Stimulated activated CD4-positive, alpha-beta T cell treated with anti-CD3 and anti-CD28 coated beads, TNF-alpha, amount 100 ng/mL, for 4 hours (primary cell): ENCODE measurements around the gene PTBP3.
"Not testable (repeated sequence)": the region's sequence is repeated elsewhere in the genome, so short reads cannot be mapped to it uniquely, and the experiment has no call there.

ENCODE experiments used
- DNase-seq, 3 experiments: peaks; one replicate each; pipeline ENCODE4 v3.0.0-alpha.2; 2020; ENCODE audit warnings: low read depth in 3 of 3

The PTBP3 gene

GRCh38 chr9:112271466-112272098 lies 61.8 kb downstream of the PTBP3 start:
- DNase-seq, result no peak

GRCh38 chr9:112268413-112268812 lies 65.0 kb downstream of the PTBP3 start:
- DNase-seq, result no peak

DNA sequence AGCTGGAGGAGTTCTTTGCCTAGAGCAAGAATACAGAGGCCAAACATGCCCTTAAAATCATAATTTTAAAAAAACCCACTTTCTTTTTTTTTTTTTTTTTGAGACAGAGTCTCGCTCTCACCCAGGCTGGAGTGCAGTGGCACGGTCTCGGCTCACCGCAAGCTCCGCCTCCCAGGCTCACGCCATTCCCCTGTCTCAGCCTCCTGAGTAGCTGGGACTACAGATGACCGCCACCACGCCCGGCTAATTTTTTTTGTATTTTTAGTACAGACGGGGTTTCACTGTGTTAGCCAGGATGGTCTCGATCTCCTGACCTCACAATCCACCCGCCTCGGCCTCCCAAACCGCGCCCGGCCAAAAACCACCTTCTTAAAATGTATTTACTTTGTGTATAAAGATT lies 66.3 kb downstream of the PTBP3 start:
- not testable (repeated sequence) for DNase-seq

DNA sequence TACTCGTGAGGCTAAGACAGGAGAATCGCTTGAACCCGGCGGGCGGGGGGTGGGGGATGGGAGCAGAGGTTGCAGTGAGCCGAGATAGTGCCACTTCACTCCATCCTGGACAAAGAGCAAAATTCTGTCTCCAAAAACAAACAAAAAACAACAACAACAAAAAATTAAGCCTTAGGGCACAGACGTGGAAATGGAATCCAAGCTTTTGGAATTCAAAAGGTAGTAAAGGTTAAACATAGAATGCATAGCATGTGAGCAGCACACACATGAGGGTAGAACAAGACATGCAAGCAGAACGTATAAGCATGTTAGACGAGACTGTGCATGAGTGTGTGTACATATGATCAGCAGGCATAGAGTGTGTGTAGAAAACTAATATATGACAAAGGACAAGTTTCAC lies 68.0 kb downstream of the PTBP3 start:
- no peak for DNase-seq

GRCh38 chr9:112262577-112262976 lies 70.8 kb downstream of the PTBP3 start:
- no peak for DNase-seq

GRCh38 chr9:112261133-112261532 lies 72.3 kb downstream of the PTBP3 start:
- DNase-seq, result no peak

DNA sequence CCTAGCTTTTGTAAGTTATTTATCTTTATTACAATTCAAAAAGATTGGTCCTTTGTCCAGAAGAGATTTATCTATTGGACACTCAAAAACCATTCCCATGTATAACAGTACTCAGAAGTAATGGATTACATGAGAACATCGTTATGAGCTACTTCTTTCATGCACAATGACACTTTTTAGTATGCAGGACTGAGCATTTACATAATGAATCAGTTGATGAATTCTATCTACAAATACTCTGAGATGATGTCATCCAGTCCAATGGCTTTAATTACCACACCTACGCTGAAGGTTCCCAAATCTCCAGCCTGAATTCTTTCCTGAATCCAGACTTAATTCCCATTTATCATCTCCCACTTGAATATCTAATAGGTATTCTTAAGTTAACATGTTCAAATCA lies 75.3 kb downstream of the PTBP3 start:
- no peak for DNase-seq

DNA sequence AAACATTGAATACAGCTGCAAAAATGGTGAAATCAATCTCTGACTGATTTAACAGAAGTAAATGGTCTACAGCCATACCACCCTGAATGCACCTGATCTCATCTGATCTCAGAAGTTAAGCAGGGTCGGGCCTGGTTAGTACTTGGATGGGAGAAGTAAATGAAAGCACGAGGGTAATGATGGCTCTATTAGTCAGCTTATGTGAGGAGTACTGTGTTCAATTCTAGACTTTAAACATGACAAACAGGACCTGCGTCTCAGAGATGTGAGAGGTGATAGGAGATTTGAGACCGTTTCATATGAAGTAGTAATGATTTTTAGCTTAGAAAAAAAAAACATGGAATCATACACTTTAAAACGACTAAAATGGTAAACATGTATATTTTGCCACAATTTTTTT lies 81.2 kb downstream of the PTBP3 start:
- no peak for DNase-seq

- no peak for DNase-seq
Measured at GRCh38 chr9:112249277-112249676, 84.1 kb downstream of the PTBP3 start.

- DNase-seq, result no peak
Measured at GRCh38 chr9:112248722-112249121, 84.7 kb downstream of the PTBP3 start.

- DNase-seq, result no peak
Measured at GRCh38 chr9:112247090-112247489, 86.3 kb downstream of the PTBP3 start.

DNA sequence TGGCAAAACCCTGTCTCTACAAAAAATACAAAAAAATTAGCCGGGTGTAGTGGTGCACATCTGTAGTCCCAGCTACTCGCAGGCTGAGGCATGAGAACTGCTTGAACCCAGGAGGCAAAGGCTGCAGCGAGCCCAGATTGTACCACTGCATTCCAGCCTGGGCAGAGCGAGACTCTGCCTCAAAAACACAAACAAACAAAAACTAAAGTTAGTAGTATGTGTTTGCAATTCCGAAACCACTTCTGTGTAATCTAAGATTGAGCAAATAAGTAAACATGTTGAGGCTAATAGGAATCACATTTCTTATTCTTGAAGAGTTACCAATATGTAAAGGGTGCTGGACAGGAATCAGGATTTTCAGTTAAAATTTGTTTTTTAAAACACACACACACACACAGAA lies 88.3 kb downstream of the PTBP3 start:
- DNase-seq, result no peak

GRCh38 chr9:112242147-112242804 lies 91.1 kb downstream of the PTBP3 start:
- no peak for DNase-seq

DNA sequence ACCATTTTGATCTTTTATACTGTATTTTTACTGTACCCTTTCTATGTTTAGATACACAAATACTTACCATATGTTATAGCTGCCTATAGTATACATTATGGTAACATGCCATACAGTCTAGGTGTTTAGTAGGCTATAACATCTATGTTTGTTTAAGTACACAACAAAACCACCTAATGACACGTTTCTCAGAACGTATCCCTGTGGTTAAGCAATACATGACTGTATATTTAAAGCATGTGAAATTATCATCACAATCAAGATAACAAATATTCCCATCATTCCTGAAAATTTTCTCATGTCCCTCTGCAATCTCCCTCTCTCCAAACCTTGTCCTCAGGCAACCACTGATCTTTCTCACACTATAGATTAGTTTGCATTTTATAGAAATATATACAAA lies 91.9 kb downstream of the PTBP3 start:
- DNase-seq, result no peak

- DNase-seq, result no peak
Measured at GRCh38 chr9:112239708-112240107, 93.7 kb downstream of the PTBP3 start.

- DNase-seq, result no peak
Measured at GRCh38 chr9:112239284-112239683, 94.1 kb downstream of the PTBP3 start.

GRCh38 chr9:112234779-112235178 lies 98.6 kb downstream of the PTBP3 start:
- DNase-seq, result no peak

DNA sequence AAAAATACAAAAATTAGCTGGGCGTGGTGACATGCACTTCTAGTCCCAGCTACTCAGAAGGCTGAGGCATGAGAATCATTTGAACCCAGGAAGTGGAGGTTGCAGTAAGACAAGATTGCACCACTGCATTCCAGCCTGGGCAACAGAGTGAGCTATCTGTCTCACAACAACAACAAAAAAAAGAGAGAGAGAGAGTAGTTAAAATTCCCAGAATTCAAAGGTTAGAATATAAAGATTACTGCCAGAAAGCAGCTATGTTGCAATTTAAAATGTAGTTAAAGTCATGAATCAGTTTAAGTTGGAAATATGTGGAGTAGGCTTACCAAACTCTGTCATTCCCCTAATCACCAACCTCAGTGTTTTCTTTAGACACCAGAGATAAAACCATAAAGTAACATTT lies 99.7 kb downstream of the PTBP3 start:
- DNase-seq, result no peak

- no peak for DNase-seq
Measured at GRCh38 chr9:112232233-112232632, 101.2 kb downstream of the PTBP3 start.

DNA sequence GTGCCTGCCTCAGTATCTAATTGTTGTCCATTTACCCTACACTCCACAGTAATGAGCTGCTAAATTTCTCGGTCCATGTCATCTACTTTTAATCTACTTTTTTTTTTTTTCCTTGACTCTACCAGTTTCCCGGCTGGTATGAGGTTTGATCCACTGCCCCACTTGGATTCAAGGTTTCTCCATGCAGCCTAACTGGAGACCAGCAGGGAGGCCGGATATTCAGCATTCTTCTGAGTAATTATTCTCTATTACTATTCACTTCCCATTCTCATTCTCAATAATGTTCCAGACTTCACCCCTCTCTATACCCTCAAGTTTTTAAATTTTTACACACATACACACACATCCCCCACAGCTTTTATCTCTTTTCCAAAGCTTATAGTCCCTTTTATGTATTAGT lies 107.3 kb downstream of the PTBP3 start:
- DNase-seq, result no peak

GRCh38 chr9:112224401-112225289 lies 108.8 kb downstream of the PTBP3 start:
- DNase-seq, result no peak

DNA sequence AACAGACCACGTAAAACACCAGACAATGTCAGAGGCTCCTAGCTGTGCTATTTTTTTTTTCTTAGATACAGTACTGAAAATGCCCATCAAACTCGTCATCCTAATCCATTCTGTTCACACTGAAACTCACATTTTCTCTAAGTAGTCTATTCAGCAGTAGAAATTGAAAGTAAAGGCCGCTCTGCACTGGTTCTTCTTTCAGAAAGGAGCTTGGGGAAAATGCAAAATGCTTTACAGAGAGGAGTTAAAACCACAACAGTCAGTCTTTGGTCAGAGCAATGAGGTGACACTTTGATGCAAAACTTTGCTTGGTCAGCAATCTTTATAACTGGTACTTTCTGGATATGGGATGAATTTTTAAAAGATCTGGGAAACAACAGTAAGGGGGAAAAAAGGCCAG lies 114.5 kb downstream of the PTBP3 start:
- DNase-seq, result no peak

DNA sequence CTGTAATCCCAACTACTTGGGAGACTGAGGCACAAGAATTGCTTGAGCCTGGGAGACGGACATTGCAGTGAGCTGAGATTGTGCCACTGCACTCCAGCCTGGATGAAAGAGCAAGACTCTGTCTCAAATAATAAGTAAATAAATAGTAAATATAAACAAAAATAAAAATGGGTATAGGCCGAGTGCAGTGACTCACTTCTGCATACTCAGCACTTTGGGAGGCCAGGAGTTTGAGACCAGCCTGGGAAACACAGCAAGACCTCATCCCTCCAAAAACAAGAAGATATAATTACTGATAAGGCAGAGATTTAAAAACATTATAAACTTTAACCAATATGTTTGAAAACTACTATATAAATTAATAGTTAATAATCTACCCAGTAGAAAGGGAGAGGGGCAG lies 120.5 kb downstream of the PTBP3 start:
- no peak for DNase-seq
